GM21528 (cell line): Measurements from ENCODE around the gene FMNL3.

Experiments used
- ATAC-seq: cut with Tn5 transposase; IDR thresholded peaks from one replicate; pipeline ENCODE4 v1.9.1; 2021; ENCODE audit warnings: mild to moderate bottlenecking, moderate library complexity; ENCODE audit not compliant: unreplicated experiment, low FRiP score

Gene FMNL3

DNA sequence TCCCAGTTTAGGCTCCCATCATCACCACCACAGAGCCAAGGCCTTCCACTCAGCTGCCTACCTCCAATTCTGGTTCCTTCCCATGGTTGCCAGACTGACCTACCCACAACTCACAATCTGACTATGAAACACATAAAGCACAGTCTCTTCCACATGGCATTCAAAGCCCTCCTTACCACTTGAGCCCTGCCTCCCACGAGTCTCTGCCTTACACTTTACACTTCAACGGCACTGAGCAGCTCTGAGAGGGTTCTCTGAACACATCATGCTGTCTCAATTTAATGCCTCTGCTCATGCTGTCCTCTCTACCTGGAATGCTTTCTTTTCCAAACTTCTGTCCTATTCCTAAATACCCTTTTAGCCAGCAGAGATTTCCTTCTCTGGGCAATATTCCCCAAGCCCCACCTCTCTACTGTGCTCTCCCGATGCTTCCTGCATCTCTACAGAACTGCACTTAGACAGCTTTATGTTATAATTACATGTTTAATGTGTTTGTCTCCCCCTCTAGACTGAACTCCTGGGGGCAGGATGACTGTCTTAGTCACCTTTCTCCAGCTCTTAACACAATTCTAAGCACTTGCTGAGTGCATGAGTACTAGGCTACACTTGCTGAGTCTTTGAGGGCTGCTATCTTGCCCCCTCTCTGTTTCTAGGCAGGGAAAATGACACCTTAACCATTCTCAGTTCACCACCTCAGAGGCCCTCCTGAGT is 23.5 kb downstream of the FMNL3 start:
- ATAC-seq, result no peak

DNA sequence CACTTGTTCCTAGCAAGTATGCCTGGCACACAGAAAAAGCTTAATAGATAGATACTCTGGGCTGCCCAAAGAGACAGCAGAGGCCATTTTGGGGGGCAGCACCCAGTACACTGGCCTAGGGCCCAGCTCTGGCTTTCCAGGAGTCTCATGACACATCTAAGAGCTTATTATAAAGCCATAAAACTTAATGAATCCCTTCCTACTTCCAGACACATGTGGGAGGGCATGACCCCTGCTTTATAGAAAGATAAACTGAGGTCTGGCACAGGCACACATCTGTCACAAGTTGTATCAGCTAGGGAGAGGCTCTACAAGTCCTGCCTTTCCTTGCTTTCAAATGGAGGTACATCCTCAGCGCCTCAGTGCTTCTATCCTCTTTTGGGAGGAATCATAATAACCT is 27.1 kb downstream of the FMNL3 start:
- no peak for ATAC-seq

DNA sequence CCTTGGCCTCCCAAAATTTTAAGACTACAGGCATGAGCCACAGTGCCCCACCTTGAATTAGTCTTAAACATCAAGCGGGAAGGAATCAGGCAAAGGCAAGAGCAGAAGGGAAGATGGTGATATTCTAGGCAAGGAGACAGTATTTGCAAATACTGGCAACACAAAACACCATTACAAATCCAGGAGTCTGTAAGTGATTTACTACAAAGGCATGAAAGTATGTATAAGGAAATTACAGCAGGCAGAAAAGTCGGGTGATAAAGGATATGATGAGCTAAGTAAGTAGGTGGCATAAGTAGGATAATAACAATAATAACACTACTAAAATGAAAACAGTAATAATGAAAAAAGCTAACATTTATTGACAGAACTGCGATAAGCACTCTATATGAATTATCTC is 28.5 kb downstream of the FMNL3 start:
- no peak for ATAC-seq

DNA sequence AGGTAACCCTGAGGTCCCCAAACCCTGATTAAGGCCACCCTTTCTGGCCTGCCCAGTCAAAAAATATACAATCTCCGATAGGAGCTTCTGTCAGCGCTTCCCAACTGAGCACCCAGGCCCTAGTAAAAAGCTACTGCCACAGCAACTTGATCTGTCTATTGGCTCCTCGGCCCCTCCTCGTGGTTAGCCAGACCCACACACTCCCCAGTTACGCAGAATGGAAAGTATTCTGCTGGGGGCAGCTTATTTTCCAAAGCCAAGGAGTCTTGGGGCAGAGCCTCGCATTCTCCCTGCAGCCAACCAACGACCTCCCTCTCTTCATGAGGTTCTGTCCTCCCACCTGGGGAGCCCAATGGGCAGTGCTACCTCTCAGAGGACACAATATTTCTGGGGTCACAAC is 32.1 kb downstream of the FMNL3 start:
- no peak for ATAC-seq

DNA sequence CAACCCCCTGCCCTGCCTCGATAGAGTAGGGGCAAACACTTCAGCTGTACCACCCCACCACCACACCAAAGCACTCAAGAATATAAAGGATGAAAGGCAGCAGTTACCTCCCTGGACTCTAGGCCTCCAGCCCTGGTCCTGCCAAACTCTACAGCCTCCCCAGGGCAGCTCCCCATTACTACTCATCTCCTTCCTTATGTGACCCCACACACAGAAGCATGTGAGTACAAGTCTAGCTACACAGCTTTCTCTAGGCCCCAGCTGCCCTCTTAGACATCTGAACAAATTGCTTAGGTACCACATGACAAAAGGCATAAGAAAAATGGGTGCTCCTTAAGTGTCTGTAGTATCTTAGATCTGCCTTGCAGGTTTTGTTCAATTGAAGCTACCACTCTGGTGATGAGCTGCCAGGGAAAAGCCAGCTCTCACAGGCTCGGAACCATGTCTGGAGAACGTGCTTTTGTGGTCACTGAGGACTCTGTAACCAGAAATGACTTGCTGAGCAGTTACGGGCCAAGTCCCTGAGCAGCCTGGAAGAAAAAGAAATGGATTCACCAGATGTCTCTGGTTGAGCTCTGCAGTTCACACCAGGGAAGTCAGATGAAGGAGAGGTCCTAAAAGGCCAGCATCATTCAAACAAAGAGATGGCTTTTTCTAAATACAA is 32.8 kb downstream of the FMNL3 start:
- no peak for ATAC-seq

DNA sequence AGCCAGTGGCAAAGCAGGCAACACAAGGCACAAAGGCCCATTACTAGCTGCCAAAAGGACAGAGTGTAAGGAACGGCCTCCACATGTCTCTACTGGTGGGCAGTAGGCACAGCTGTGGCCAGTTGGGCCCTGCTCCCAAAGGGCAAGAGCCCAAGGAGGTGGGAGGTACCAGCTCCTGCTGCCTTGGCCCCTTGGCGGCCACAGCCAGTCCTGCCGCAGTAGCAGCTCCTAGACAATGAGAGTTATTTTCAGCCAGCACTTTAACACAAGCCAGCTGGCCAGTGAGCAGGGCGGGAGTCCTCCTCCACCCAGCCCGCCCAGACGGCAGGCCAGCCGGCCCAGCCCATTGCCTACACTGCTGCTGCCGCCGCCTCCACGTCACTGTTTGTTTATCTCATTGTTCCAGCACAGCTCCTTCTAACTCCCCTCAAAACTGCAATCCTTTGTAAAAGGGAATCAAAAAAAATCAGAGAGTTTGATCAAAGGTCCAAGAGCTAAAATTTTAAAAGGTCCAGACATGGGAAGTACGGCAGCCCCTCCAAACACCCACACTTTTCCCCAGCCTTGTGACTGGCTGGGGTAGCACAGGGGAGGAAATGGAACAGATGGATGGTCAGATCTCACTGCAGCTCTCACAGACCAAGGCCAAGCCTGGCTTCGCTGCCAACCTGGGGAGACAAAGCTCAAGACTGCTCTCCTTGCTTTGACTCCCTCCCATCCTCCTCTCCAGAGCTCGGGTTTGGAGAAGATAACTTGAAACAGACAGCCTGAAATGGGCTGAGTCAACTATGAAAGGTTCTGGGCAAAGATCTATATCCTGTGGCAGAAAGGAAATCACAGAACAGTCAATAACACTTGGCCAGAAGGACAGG is 33.5 kb downstream of the FMNL3 start:
- ATAC-seq, result no peak

DNA sequence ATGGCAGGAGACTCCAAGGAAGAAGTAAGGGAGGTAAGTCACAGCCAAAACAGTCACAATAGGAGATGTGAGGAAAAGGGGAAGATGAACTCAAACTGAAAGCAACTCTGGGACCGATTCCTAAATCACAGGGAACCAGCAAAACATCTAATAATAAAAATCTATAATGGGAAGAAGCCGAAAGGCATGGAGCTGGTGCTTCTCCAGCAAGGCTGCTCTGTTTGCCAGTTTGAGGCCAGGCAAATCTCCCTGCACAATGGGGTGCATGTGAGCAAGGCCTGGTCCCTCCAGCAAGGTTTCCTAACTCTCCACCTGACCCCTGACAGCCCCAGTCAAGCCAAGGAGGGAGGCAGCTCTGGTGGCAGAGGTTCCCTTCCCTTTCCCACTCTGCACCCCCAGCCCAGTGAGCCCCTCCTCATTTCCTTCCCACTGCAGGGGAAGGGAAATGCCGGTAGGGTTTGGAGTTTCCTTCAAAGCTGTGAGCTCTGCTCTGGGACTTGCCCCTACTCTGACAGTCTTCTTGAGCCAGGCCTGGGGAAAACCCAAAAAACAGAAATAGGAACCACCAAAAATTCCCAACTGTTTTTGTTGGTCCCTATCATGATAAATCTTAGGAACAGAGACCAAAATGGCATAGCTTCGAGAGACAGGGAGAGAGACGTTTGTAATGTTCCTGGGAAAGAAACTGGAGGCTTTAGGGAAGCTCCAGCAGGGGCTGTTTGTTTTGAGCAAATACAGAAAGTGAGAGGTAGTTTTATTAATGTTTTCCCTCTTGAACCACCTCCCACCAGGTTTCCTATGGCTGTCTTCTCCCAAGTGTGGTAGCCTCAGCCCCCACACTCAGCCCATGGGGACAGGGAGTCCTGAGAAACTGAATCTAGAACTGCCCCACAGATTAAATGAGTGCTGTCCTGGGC is 34.6 kb downstream of the FMNL3 start:
- ATAC-seq, result no peak

DNA sequence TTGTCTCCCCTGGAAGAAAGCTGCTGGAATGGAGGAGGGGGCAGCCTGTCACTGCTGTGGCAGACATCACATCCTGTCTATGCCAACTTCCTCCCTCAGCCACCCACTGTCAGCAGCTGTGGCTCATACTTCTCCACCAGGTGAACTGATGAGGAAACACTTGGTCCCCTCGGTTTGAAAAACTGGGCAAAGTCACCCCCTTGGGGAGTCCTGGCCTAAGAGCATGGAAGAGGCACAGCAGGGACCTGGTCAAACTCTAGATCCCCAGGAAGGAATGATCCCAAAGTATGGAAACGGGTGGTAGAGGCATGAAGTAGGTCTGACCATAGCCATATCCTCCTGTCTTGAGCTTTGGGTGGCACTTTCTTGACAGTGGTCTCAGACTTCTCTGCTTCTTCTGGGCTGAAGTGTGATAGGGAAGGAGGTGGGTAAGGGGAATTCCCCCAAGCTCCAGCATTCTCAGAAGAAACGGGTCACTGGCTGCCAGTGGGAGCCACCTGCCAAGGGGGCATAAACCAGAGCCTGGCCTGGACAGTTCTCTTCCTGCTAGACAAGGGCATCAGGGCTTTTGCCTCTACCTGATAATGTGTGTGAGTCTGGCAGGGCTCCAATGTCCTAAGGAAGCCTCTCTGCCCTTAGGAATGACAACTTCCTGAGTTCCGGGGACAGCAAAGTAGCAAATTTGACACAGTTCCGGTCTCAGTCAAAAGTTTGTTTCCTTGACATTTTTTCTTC is 36.0 kb downstream of the FMNL3 start:
- ATAC-seq, result no peak

DNA sequence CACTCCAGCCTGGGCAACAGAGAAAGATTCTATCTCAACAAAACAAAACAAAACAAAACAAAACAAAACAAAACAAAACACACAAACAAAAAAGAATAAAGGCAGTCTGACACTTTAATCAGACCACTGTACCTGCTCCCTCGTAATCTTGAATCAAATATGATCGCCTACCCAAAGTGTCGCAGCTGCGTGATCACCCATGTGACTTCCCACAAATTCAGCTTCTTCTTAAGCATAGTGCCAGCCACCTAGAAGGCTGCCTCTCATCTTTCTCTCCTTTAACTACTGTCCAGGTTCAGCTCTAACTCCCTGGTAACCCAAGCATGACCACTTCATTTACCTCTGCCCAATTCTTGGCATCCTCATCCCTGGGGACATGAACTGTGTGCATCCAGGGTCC is 37.4 kb downstream of the FMNL3 start:
- ATAC-seq, result no peak

DNA sequence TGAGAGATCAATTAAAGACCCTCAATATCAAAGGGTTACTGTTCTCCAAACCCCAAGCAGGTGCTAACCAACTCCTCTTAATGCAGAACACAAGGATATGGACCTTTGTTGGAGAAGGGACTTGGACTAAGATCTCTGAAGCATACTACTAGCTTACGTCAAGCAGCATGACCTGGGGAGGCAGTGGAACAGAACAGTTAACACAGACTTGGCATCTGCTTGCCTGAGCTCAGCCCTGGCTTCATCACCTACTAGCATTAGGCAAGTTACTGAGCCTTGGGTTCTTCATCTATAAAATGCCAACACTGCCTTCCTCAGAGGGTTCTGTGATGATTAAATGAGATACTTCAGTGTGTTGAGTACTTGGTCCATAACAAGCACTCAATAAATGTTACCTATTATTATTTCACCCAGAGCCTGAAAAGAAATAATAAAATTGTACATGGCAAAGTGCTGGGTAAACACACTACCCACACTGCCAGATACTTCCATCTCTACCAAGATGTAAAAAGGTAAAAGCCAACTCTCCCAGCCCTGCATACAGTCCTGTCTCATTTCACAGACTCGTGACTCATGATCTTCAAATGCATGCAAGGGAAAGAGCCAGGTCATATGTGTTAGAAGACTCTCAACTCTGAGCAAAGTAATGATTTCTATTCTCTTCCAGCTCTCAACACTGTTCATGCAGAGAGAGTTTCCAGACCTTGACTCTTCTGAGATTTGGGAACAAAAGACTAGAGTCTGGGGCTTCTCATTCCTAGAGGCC is 39.7 kb downstream of the FMNL3 start:
- ATAC-seq, result no peak

DNA sequence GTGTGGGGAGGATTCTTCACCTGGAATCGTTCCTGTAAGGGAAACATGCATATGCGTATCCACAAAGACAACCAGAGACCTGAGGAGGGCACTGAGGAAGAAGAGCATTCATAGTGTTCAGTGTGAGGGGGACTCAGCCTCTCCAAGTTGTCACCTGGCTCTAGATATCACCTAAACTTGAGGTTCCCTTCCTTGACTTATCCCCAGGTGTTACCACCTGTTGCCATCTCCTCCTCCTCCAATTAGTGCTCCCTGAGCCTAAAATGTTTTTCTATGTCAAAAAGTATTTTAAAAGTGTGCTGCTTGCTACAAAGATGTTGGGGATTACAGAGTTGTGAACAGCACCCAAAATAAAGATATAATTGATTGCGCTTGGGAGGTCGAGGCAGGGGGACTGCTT is 41.0 kb downstream of the FMNL3 start:
- ATAC-seq, result no peak

DNA sequence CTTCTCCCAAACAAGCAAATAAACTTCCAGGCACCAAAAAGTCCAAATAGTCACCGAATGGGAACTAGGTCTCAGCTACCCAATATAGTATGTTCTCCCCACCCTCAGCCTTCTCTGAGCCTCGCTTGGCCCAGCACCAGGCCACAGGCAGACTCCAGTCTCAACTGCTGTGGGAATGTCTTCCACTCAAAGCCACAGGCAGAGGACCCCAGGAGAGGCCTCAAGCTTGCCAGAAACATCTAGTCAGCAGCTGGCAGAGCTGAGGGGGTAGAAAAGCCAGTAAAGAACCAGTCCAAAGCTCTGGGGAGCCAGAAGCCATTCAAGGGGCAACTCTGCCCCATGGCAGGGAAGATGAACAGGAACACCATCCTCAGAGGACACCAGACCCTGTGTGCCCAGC is 41.8 kb downstream of the FMNL3 start:
- ATAC-seq, result no peak

DNA sequence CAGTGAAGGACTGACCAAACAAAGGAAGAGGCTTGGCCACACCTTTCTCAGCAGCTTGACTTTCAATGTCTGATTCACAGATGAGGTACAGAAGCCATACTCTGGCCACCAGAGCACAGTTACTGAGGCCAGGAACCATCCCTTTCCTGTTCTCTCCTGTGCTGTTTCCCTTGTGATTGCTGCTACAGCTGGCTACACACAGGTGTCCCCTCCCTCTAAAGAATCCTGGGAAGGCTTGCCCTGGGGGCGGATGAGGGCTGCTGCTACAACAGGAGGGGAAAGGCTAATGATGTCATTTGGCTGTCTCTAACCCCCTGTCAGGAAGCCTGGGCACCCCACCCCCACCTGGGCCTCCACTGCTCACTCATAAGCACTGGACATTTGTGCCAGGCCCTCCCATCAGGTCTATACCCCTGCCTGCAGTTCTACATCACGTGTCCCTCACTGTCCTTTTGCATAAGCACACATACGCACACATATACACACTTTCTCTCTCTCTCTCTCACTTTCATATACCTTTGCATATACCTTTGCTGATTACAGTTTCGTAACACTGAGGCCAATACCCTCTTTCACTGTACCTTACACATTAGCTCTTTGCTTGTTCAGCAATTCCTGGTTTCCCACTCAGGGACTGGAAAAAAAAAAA is 42.5 kb downstream of the FMNL3 start:
- peak; percentile 61 for ATAC-seq

DNA sequence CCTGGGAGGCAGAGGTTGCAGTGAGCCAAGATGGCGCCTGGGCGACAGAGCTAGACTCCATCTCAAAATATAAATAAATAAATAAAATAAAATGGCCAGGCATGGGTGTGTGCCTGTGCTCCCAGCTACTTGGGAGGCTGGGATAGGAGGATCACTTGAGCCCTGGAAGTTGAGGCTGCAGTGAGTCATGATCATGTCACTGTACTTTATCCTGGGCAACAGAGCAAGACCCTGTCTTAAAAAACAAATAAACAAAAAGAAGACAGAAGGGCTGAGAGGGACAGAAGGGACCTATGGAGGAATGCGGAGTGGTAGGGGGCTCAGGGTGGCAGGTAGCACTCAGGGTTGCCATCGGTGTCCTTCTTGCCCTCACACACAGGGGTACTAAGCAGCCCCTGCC is 43.0 kb downstream of the FMNL3 start:
- no peak for ATAC-seq

DNA sequence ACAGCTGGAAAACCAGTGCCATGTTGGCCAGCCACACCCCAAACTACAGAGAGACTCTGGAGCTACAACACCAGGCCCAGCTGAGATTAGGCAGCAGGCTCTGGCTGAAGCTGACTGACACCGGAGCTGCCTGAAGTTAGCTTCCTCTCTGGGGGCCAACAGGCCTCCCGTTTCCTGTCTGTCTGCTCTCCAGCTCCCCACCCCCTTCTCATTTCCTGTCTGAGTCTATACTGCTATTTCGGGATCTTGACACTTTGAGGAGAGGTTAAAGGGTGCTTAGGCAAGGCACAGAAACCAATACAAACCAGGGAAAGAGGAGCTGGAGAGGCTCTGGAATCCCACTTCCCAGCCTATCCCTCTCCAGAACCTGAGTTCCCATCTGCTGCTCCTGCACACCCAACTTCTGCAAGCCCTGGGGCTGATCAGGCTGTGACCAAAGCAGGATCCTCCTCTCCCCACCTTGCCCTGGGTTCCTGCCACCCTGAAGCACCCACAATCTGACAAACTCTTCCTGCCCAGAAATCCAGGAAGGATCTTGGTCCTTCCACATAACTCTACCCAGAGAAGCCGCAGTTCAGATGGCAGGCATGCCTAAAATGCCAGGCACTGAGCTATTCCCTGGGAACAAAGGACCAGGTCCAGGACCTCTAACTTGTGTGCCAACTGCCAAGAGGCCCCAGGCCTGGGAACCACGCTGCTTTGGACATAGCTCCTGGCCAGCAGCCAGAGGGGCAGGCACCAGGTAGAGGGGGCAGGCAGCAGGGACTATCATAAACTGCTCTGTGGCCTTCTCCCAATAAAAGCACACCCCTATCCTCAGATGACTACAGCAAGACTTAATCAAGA is 44.0 kb downstream of the FMNL3 start:
- ATAC-seq, result peak; percentile 73

DNA sequence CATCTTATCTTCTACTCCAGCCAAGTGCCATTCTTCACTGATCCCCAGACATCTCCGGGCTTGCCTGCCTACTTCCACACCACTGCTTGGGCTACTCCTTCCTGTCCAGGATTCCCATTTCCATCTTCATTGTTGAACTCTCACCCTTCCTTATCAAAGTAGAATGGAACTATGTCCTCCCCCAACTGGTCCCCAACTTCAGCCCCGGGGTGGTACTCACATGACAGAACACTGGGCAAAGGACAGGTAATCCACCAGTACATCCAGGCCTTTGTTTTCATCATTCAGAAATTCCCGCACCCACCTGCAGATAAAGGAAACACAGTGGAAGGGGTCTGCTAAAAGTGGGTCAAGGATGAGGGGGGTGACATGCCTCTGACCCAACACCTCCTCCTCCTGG is 45.5 kb downstream of the FMNL3 start:
- ATAC-seq, result no peak

DNA sequence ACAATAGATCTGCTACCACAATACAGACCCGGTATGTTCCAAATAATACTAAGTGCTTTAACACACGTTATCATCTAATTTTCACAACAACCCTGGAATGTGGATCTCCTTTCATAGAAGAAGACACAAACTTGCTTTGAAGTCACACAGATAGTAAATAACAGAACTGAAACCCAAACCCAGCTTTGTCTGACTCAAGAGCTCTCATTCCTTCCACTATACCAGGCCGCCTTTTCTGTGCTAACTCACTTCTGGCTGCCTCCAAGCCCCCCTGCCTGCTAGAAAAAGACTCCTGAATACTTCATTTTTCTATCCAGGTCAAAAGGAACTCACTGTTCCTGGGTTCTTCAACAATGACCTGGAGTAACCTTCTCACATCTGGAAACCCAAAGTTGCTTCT is 46.0 kb downstream of the FMNL3 start:
- no peak for ATAC-seq

DNA sequence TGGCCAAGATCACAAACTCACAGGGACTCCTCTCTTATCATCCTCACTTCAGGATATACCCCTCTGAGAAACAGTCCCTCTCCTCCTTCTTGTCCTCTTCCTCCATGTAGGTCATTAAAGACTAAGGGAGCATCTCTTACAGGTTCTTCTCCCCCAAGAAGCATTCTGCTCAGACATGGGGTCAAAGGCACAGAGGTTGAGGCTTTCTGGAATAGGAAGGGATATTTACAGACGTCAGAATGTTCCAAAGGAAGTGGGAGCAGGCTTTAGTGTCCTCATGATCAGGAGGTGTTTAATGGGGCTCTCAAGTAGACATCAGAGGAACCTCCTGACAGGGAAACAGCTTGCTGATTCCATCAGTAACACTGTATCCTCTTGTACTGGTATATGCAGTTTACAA is 47.5 kb downstream of the FMNL3 start:
- no peak for ATAC-seq
